22Rv1 (cell line): ENCODE results near the gene PPIP5K2.

Experiments
- ZFX ChIP-seq: fragments of 450-650 bp; IDR thresholded peaks from 2 replicates; pipeline ENCODE4 v1.6.1; 2017; ENCODE audit warnings: antibody characterized with exemption, borderline replicate concordance
- TF ChIP-seq, protein P1 (sequence below): fragments of 450-650 bp; IDR thresholded peaks from 2 replicates; pipeline ENCODE4 v1.5.1; 2017; ENCODE audit warnings: mild to moderate bottlenecking

DNA sequence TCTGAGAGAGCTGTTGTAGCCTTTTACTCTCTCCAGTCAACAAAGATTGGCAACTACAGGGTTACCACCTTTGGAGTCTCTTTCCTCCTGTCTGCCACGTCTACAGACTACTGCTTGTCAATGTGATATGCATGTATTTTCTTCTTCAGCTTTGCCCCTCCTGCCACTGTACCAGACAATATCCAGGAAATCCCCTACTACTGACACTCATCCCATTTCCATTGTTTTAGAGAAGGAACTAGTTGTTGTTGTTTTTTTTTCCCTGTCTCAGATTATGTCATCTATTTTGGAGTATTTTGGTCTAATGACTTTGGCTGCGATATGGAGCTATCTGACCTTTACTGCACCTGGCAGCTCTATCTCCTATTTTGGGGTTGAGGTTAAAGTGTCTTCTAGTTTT lies 88.4 kb downstream of the PPIP5K2 start:
- TF ChIP-seq, protein P1, sequence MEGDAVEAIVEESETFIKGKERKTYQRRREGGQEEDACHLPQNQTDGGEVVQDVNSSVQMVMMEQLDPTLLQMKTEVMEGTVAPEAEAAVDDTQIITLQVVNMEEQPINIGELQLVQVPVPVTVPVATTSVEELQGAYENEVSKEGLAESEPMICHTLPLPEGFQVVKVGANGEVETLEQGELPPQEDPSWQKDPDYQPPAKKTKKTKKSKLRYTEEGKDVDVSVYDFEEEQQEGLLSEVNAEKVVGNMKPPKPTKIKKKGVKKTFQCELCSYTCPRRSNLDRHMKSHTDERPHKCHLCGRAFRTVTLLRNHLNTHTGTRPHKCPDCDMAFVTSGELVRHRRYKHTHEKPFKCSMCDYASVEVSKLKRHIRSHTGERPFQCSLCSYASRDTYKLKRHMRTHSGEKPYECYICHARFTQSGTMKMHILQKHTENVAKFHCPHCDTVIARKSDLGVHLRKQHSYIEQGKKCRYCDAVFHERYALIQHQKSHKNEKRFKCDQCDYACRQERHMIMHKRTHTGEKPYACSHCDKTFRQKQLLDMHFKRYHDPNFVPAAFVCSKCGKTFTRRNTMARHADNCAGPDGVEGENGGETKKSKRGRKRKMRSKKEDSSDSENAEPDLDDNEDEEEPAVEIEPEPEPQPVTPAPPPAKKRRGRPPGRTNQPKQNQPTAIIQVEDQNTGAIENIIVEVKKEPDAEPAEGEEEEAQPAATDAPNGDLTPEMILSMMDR, result no peak
- no peak for TF ChIP-seq ZFX
